GM13977 (cell line): ENCODE data around the gene KIF26A.
"Not testable (repeated sequence)": the region's sequence is repeated elsewhere in the genome, so short reads cannot be mapped to it uniquely, and the experiment has no call there.

Source experiments
- DNase-seq: peaks from one replicate; pipeline ENCODE4 v3.0.0; 2012; ENCODE audit warnings: low spot score
- in situ Hi-C: fragments of 300-500 bp; cut with MboI; formaldehyde crosslinking; loops from one replicate; pipeline ENCODE4 v1.12.0; 2022; ENCODE audit warnings: low sequenced_read_pairs, low pct_unique_long_range_greater_than_20kb, mixed read lengths, inconsistent platforms; ENCODE audit not compliant: unreplicated experiment
- TF ChIP-seq, protein P1 (sequence below): IDR thresholded peaks from 2 replicates; pipeline ENCODE4 v1.5.1; 2012; ENCODE audit warnings: mild to moderate bottlenecking, control low read depth; ENCODE audit not compliant: insufficient read depth; ENCODE audit errors: extremely low read depth, missing control alignments

KIF26A gene

DNA sequence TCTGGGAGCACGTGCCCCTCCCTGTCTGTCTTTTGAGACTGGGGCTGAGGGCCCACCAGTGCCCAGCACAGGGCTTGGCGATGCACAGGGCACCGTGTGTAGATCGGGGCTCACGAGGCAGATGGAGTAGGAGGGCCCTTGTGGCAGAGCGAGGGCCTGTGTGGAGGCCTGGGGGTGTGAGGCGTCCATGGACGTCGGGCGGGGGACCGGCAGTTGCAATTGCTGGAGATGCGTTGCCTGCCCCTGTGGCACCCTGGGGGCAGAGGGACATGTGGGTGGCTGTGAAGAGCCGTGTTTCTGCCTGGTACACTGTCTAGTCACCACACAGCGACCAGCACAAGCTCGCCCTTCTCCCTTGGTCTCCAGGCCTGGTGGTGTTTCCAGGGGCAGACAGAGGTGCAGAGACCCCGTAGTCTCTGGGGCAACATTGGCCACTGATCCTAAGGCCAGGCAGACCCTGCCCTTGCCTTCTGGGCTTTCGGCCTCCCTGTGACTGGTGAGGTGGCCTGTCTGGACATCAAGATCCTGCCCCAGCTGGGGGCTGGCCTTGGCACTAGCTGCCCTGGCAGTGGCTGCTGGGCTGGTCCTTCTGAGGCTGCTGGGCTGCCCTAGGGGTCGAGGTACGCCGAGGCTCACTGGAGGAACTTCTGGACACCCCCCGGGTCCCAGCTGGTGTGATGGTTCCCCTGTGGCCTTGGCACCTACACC, 14.5 kb downstream of the KIF26A start:
- in situ Hi-C loops, result no loop called here
- no peak for DNase-seq
- TF ChIP-seq, protein P1, sequence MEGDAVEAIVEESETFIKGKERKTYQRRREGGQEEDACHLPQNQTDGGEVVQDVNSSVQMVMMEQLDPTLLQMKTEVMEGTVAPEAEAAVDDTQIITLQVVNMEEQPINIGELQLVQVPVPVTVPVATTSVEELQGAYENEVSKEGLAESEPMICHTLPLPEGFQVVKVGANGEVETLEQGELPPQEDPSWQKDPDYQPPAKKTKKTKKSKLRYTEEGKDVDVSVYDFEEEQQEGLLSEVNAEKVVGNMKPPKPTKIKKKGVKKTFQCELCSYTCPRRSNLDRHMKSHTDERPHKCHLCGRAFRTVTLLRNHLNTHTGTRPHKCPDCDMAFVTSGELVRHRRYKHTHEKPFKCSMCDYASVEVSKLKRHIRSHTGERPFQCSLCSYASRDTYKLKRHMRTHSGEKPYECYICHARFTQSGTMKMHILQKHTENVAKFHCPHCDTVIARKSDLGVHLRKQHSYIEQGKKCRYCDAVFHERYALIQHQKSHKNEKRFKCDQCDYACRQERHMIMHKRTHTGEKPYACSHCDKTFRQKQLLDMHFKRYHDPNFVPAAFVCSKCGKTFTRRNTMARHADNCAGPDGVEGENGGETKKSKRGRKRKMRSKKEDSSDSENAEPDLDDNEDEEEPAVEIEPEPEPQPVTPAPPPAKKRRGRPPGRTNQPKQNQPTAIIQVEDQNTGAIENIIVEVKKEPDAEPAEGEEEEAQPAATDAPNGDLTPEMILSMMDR, result no peak

DNA sequence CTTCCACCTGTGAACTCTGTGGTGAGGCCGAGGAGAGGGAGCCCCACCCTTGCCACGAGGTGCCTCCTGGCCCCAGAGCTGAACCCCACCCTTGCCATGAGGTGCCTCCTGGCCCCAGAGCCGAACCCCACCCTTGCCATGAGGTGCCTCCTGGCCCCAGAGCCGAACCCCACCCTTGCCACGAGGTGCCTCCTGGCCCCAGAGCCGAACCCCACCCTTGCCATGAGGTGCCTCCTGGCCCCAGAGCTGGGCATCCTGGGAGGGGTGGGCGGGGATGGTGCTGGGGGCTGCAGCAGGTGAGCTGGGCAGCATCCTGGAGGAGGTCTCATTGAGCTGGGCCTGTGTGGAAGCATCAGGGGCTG, 15.0 kb downstream of the KIF26A start:
- in situ Hi-C loops, DNase-seq: not testable (repeated sequence)

GRCh38 chr14:104154246-104154645, 15.9 kb downstream of the KIF26A start:
- in situ Hi-C loops, result no loop called here
- TF ChIP-seq, protein P1, result no peak
- DNase-seq, result no peak

GRCh38 chr14:104155513-104155912, 17.1 kb downstream of the KIF26A start:
- no peak for DNase-seq
- in situ Hi-C loops, result no loop called here
- TF ChIP-seq, protein P1, result no peak

GRCh38 chr14:104156142-104156541, 17.8 kb downstream of the KIF26A start:
- in situ Hi-C loops, result no loop called here
- no peak for DNase-seq
- TF ChIP-seq, protein P1, result no peak

DNA sequence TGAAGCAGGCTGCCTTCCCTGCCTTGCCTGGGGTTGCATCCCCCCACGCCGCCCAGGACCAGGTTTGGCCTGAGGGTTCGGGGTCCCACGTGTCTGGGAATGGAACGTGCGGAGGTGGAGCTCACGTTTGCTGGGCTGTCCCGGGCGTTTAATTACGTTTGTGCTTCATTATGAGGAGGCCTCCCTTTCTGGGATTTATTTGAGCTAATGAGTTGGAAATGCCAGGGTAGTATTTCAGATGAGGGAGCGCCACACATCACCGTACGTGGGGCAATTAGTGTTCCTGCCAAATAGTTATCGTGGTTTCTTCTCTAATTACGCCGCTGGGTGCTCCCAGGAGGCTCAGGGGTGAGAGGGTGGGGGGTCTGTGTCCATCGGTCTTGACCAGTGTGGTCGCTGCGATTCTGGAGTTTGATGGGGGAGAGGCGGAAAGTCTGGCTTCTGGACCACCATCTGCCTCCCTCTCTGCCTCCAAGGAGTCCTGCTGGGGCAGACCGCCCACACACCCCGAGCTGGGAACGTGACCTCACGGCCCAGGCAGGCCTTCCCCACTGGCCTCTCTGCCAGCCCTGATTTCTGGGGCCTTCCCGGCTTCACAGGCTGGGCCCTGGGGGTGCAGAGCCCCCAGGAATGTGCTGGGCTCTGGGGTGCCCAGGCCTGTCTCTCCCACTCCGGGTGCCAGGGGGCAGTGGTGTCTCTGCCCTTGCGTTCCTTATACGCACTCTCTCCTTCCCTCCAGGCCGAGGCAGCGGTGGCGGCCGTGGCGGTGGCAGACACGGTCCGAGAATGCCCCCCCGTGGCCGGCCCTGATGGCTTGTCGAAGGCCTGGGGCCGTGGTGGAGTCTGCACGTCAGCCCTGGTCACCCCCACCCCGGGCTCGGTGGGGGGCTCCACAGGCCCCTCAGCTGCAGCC, 18.9 kb downstream of the KIF26A start:
- in situ Hi-C loops, result no loop called here
- TF ChIP-seq, protein P1, result no peak
- DNase-seq, result no peak
